SIG-M5 (cell line): ENCODE measurements around the gene CYP26A1.

ENCODE experiments used
- DNase-seq: peaks from one replicate; lab custom pipeline; 2025; lab: John Stamatoyannopoulos, UW

CYP26A1 gene

DNA sequence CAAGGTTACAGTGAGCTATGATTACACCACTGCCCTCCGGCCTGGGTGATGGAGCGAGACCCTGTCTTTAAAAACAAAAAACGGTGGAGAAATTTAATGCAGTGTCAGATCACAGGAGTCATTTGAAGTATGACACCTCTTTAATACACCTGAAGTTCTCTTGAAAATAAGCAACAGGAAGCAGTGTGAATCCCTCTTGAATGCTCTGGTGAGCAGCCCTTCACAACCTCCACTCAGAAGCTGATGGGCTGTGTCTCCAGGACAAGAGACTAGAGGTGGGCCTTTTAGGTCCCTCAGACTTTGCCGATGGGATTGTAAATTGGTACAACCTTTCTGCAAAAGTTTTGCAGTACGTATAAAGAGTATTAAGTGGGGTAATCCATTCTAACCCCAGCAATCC, 50.1 kb downstream of the CYP26A1 start:
- DNase-seq, result no peak

DNA sequence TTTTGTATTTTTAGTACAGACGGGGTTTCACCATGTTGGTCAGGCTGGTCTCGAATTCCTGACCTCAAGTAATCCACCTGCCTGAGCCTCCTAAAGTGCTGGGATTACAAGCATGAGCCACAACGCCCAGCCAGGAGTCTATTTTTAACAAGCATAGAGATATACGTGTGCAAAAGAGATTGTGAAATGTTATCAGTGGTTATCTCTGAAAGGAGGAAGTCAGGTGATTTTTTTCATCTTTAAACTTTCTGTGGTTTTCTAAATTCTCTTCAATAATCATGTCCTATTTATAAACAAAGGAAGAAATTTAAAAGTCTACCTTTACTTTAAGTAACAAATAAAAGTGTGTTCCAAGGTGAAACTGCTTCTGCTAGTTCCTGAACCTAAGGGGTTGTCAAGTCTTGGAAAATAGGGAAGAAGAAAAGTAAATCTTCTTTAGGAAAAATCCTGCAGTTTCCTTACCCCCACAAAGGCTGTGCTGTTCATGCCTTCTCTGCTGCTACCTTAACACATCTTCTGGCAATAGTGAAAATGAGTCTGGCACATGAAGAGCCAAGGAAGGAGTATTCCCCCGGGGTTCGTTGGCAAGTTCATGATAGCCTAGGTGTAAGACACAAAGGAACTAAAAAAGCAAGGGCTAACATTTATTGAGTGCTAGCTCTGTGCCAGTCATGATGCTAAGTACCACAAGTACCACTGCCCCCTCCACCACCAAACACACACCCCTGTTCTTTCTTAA, 51.1 kb downstream of the CYP26A1 start:
- DNase-seq, result no peak

DNA sequence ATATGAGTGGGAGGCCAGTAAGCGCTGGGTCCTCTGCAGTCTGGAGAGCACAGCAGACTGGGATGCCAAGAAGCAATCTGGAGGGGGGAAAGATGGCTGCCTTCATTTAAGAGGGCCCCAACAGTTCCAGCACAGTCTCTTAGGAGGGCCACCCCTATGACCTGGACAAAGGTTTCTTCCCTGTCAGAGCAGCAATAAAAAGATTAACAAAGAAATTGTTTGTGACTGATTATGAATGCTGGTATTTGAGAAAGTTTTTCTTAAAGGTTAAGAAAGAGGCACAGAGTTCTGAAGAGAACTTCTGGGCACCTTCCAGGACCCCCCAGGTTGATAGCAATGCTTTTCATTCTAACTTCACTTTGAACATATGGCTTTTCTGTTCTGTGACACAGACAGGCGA, 52.3 kb downstream of the CYP26A1 start:
- no peak for DNase-seq

DNA sequence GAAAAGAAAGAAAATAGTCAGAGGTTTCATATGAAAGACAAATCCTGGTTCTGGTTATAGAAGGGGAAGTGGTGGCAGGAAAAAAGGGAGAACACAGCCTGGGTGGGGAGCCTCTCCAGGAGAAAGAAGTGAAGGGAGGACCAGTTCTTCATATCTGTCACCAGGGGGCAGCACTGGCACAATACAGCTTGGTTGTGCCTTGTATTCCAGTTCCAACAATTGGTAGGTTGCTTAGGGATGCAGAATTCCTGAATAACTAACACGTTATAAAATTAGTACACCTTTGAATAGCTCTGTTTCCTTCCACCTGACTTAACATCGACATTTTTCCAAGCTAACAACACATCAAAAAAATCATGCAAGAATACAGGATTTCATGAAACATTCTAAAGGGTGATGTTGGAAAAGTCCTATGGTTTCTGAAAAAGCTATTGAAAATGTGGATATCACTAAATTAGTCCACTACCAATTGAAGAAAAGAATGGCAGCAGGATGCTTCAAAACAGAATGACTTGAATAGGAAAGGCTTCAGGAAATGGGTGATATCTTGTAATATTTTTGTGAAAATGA, 52.9 kb downstream of the CYP26A1 start:
- DNase-seq, result no peak
